OCI-LY1 (cell line): ENCODE data around the gene ASAP3.

ENCODE experiments used
- H2AFZ ChIP-seq: fragments of 200-600 bp; sonication (generic), shearing (Covaris generic); 2 replicates; pipeline ENCODE4 v1.6.0; 2014; ENCODE audit warnings: antibody characterized with exemption, mild to moderate bottlenecking, low read length
- H3F3A ChIP-seq: fragments of 200-600 bp; sonication (generic), shearing (Covaris generic); 2 replicates; pipeline ENCODE4 v1.6.0; 2014; ENCODE audit warnings: mild to moderate bottlenecking, antibody characterized with exemption, low read length, moderate library complexity; ENCODE audit not compliant: insufficient read depth
- H3K27ac ChIP-seq: fragments of 200-600 bp; sonication (generic); 2 replicates; pipeline ENCODE4 v1.5.1; 2014; ENCODE audit warnings: low read length, mixed run types, mild to moderate bottlenecking, low read depth; ENCODE audit not compliant: poor library complexity, severe bottlenecking
- H3K27me3 ChIP-seq: fragments of 200-600 bp; sonication (generic); 2 replicates; pipeline ENCODE4 v1.6.0; 2014; ENCODE audit warnings: antibody characterized with exemption, mild to moderate bottlenecking, low read length, moderate library complexity; ENCODE audit not compliant: insufficient read depth
- H3K36me3 ChIP-seq: fragments of 200-600 bp; sonication (generic); 2 replicates; pipeline ENCODE4 v1.6.1; 2014; ENCODE audit warnings: mild to moderate bottlenecking, antibody characterized with exemption, low read length, moderate library complexity, mixed read lengths; ENCODE audit not compliant: insufficient read depth
- H3K4me1 ChIP-seq: fragments of 200-600 bp; sonication (generic); 2 replicates; pipeline ENCODE4 v1.5.1; 2014; ENCODE audit warnings: mild to moderate bottlenecking, low read length, moderate library complexity; ENCODE audit not compliant: insufficient read depth, severe bottlenecking
- H3K4me2 ChIP-seq: fragments of 200-600 bp; sonication (generic), shearing (Covaris generic); 2 replicates; pipeline ENCODE4 v1.6.1; 2014; ENCODE audit warnings: low read length
- H3K4me3 ChIP-seq: fragments of 200-600 bp; sonication (generic); 2 replicates; pipeline ENCODE4 v1.5.1; 2014; ENCODE audit warnings: low read length, low read depth, mild to moderate bottlenecking, mixed read lengths; ENCODE audit not compliant: poor library complexity, severe bottlenecking
- H3K79me2 ChIP-seq: fragments of 200-600 bp; shearing (Covaris generic); 2 replicates; pipeline ENCODE4 v1.6.1; 2016; ENCODE audit warnings: mixed run types, low read length, mixed read lengths; ENCODE audit not compliant: insufficient read depth
- H3K9ac ChIP-seq: fragments of 200-600 bp; sonication (generic), shearing (Covaris generic); 2 replicates; pipeline ENCODE4 v1.6.1; 2014; ENCODE audit warnings: mild to moderate bottlenecking, low read length, mixed read lengths
- H3K9me2 ChIP-seq: fragments of 200-600 bp; sonication (generic), shearing (Covaris generic); 2 replicates; pipeline ENCODE4 v1.6.1; 2014; ENCODE audit warnings: low read depth, mild to moderate bottlenecking, low read length, mixed read lengths
- H3K9me3 ChIP-seq: fragments of 200-600 bp; shearing (Covaris generic); 2 replicates; pipeline ENCODE4 v1.6.1; 2014; ENCODE audit warnings: low read length, mixed read lengths
- H4K20me1 ChIP-seq: fragments of 200-600 bp; sonication (generic), shearing (Covaris generic); 2 replicates; pipeline ENCODE4 v1.6.0; 2016; ENCODE audit warnings: mild to moderate bottlenecking, low read length; ENCODE audit not compliant: insufficient read depth
- EZH2 ChIP-seq: fragments of 200-600 bp; sonication (generic), shearing (Covaris generic); IDR thresholded peaks from 2 replicates; pipeline ENCODE4 v1.8.0; 2017; ENCODE audit warnings: borderline replicate concordance, mixed run types, mild to moderate bottlenecking, antibody characterized with exemption, low read length, moderate library complexity, mixed read lengths
- TF ChIP-seq, protein P1 (sequence below): fragments of 200-600 bp; sonication (generic), shearing (Covaris generic); IDR thresholded peaks from 2 replicates; pipeline ENCODE4 v1.5.1; 2017; ENCODE audit warnings: mild to moderate bottlenecking, antibody characterized with exemption, low read length, moderate library complexity, mixed read lengths

The ASAP3 gene

DNA sequence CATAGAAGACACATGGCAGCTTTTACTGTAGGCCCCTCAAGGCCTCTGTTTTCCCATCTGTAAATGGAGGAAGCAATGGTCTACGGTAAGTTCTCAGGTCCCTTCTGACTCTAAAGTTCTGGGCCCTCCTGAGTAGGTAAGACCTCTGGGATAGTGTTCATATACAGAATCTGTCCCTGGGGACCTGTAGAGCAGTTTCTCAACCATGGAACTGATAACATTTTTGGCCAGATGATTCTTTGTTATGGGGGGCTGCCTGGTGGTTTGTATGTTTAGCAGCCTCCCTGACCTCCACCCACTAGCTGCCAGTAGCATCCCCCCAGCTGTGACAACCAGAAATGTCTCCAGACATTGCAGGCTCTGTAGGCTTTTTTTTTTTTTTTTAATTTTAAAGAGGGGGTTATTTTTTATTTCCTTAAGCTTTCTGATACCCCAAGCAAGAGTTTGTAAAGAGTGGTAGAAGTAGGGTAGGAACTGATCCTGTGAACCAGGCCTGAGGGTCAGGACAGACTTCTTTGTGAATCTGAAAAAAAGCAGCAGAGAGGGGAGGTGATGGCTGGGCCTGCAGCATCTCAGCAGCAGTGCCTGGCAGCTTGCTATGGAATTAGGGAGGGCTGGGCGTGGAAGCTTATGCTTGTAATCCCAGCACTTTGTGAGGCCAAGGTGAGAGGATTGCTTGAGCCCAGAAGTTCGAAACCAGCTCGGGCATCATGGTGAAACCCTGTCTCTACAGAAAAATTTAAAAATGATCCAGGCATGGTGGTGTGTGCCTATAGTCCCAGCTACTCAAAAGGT, 39.2 kb downstream of the ASAP3 start:
- H3K27ac ChIP-seq: no peak overlapping the region
- H3K79me2 ChIP-seq: no peaks in the 10 kb centered on the region
- TF ChIP-seq, protein P1, sequence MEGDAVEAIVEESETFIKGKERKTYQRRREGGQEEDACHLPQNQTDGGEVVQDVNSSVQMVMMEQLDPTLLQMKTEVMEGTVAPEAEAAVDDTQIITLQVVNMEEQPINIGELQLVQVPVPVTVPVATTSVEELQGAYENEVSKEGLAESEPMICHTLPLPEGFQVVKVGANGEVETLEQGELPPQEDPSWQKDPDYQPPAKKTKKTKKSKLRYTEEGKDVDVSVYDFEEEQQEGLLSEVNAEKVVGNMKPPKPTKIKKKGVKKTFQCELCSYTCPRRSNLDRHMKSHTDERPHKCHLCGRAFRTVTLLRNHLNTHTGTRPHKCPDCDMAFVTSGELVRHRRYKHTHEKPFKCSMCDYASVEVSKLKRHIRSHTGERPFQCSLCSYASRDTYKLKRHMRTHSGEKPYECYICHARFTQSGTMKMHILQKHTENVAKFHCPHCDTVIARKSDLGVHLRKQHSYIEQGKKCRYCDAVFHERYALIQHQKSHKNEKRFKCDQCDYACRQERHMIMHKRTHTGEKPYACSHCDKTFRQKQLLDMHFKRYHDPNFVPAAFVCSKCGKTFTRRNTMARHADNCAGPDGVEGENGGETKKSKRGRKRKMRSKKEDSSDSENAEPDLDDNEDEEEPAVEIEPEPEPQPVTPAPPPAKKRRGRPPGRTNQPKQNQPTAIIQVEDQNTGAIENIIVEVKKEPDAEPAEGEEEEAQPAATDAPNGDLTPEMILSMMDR: no peak
- no peak for TF ChIP-seq EZH2
- no peaks in the 10 kb centered on the region for H3K4me1 ChIP-seq
- no peaks in the 10 kb centered on the region; the same call in 1 of the 2 replicates for H3K27me3 ChIP-seq
- no peaks in the 10 kb centered on the region for H4K20me1 ChIP-seq
- no peak overlapping the region for H3K4me2 ChIP-seq
- H3K36me3 ChIP-seq: no peaks in the 10 kb centered on the region
- H3K9ac ChIP-seq: no peak overlapping the region
- H2AFZ ChIP-seq: no peak overlapping the region
- H3K9me2 ChIP-seq: no peaks in the 10 kb centered on the region
- no peak overlapping the region for H3K4me3 ChIP-seq
- no peaks in the 10 kb centered on the region for H3K9me3 ChIP-seq
- H3F3A ChIP-seq: no peaks in the 10 kb centered on the region

DNA sequence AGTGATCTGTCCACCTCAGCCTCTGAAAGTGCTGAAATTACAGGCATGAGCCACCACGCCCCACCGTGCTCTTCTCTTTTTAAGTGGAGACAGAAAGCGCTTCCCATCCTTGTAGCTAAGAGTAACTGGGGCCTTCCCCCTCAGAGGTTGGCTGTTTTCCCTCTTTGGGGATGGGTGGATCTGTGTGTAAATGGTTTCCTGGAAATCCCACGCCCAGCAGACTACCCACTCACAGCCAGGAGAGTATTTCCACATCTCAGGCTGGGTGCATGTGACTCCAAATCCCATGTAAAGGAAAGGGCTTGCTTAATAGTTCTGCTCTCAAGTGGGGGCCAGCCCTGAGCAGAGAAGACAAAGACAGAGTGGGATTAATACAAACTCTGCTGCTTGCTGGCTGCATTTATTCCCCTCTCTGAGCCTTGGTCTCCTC, 39.9 kb downstream of the ASAP3 start:
- Histone ChIP-seq H3K9ac (no peak overlapping the region), H3K9me3 (no peaks in the 10 kb centered on the region), H4K20me1 (no peaks in the 10 kb centered on the region), H3K27me3 (no peaks in the 10 kb centered on the region; the same call in 1 of the 2 replicates), H3K36me3 (no peaks in the 10 kb centered on the region), H3K4me2 (no peak overlapping the region), H3F3A (no peaks in the 10 kb centered on the region), H3K79me2 (no peaks in the 10 kb centered on the region), H3K4me3 (no peak overlapping the region), H3K27ac (no peak overlapping the region), H3K4me1 (no peaks in the 10 kb centered on the region), H3K9me2 (no peaks in the 10 kb centered on the region), H2AFZ (no peak overlapping the region)
- TF ChIP-seq, protein P1: no peak
- no peak for TF ChIP-seq EZH2

DNA sequence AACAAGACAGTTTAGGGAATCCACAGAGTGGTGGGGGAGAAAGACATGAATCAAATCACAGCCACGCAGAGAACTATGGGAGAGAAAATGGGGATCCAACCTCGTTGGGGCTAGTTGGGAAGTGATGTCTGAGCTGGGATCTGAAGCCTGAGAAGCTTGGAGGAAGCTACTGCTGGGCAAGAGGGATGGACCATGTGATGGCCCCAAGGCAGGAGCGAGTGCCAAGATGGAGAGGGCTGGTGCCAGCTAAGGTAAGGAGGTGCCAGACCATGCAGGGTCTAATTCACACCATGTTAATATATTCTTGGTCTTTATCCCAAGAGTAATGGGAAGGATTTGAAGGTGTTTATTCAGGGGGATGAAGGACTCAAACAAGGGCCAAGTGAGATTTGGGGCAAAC, 41.2 kb downstream of the ASAP3 start:
- Histone ChIP-seq H3K4me3 (no peak overlapping the region), H3K4me1 (no peaks in the 10 kb centered on the region), H3K9ac (no peak overlapping the region), H2AFZ (no peak overlapping the region), H3F3A (no peaks in the 10 kb centered on the region), H3K27me3 (no peaks in the 10 kb centered on the region; the same call in 1 of the 2 replicates), H4K20me1 (no peaks in the 10 kb centered on the region), H3K4me2 (no peak overlapping the region), H3K79me2 (no peaks in the 10 kb centered on the region), H3K27ac (no peak overlapping the region), H3K9me2 (no peaks in the 10 kb centered on the region), H3K9me3 (no peaks in the 10 kb centered on the region), H3K36me3 (no peaks in the 10 kb centered on the region)
- no peak for TF ChIP-seq EZH2
- TF ChIP-seq, protein P1: no peak
